Ammon's horn (tissue), 1 donor: ENCODE results near the gene SESN2.
A peak's percentile ranks its signal among the peaks of the same experiment; 100 is the strongest.
"Not testable (repeated sequence)": the region's sequence is repeated elsewhere in the genome, so short reads cannot be mapped to it uniquely, and the experiment has no call there.

ENCODE experiments used
- DNase-seq: peaks from one replicate; pipeline ENCODE4 v3.0.0-alpha.2; 2016; ENCODE audit warnings: low spot score

The SESN2 gene

GRCh38 chr1:28288487-28288886 is 29.2 kb downstream of the SESN2 start:
- DNase-seq = no peak

GRCh38 chr1:28290851-28291250 is 31.5 kb downstream of the SESN2 start:
- DNase-seq = no peak

- DNase-seq = no peak
Observed at GRCh38 chr1:28291711-28292110, 32.4 kb downstream of the SESN2 start.

GRCh38 chr1:28295936-28296335 is 36.6 kb downstream of the SESN2 start:
- DNase-seq = no peak

GRCh38 chr1:28296401-28297261 is 37.3 kb downstream of the SESN2 start:
- DNase-seq = no peak

- DNase-seq = no peak
Observed at GRCh38 chr1:28297826-28298225, 38.5 kb downstream of the SESN2 start.

- no peak for DNase-seq
Observed at GRCh38 chr1:28298438-28298837, 39.1 kb downstream of the SESN2 start.

- no peak for DNase-seq
Observed at GRCh38 chr1:28301368-28302174, 42.3 kb downstream of the SESN2 start.

- DNase-seq = no peak
Observed at GRCh38 chr1:28302247-28302646, 42.9 kb downstream of the SESN2 start.

- DNase-seq = no peak
Observed at GRCh38 chr1:28306301-28306949, 47.1 kb downstream of the SESN2 start.

- no peak for DNase-seq
Observed at GRCh38 chr1:28308750-28309149, 49.4 kb downstream of the SESN2 start.

GRCh38 chr1:28309702-28310101 is 50.4 kb downstream of the SESN2 start:
- no peak for DNase-seq

GRCh38 chr1:28313702-28314546 is 54.6 kb downstream of the SESN2 start:
- DNase-seq = no peak

GRCh38 chr1:28314547-28314941 is 55.2 kb downstream of the SESN2 start:
- DNase-seq = no peak

GRCh38 chr1:28317014-28317413 is 57.7 kb downstream of the SESN2 start:
- no peak for DNase-seq

GRCh38 chr1:28322194-28322593 is 62.9 kb downstream of the SESN2 start:
- no peak for DNase-seq

- DNase-seq = no peak
Observed at GRCh38 chr1:28323720-28324119, 64.4 kb downstream of the SESN2 start.

GRCh38 chr1:28326515-28326914 is 67.2 kb downstream of the SESN2 start:
- DNase-seq = peak; percentile 16

- DNase-seq = no peak
Observed at GRCh38 chr1:28326984-28327383, 67.7 kb downstream of the SESN2 start.

- not testable (repeated sequence) for DNase-seq
Observed at GRCh38 chr1:28327431-28327830, 68.1 kb downstream of the SESN2 start.

GRCh38 chr1:28328228-28328648 is 68.9 kb downstream of the SESN2 start:
- no peak for DNase-seq
